Upper lobe of left lung (tissue), 6 donors: ENCODE measurements around the gene ATP5PO. TPM values are rescaled to one million over a fixed set of nuclear protein-coding genes. Genes with fewer than 3 reads are reported as not detected.

ENCODE experiments used
- ATAC-seq, 2 donors: fragments of 200-7000 bp; cut with Tn5 transposase; one replicate each; pipeline ENCODE4 v1.9.1; 2022; ENCODE audit warnings: mild to moderate bottlenecking in 2 of 2, moderate library complexity in 2 of 2; ENCODE audit not compliant: low FRiP score in 2 of 2
- DNase-seq, 2 donors: peaks; one replicate each; pipeline ENCODE4 v3.0.0-alpha.2; 2019 to 2020
- H3K27ac ChIP-seq, 4 donors: fragments of 200-600 bp; sonication (generic); one replicate each; pipeline ENCODE4 v1.5.1; 2016 to 2019
- H3K27me3 ChIP-seq, 4 donors: fragments of 200-600 bp; sonication (generic); one replicate each; pipeline ENCODE4 v1.5.1; 2017 to 2019
- H3K36me3 ChIP-seq, 4 donors: fragments of 200-600 bp; sonication (generic); one replicate each; pipeline ENCODE4 v1.5.1; 2016 to 2019
- H3K4me1 ChIP-seq, 4 donors: fragments of 200-600 bp; sonication (generic); one replicate each; pipeline ENCODE4 v1.5.1; 2018 to 2019
- H3K4me3 ChIP-seq, 4 donors: fragments of 200-600 bp; sonication (generic); one replicate each; pipeline ENCODE4 v1.5.1; 2017 to 2019; ENCODE audit warnings: mild to moderate bottlenecking in 2 of 4, moderate library complexity in 1 of 4
- H3K9me3 ChIP-seq, 4 donors: fragments of 200-600 bp; sonication (generic); one replicate each; pipeline ENCODE4 v1.5.1; 2018 to 2019
- CTCF ChIP-seq, 6 experiments: fragments of 450-650 bp in 4 of 6; fragments of 200-600 bp in 2 of 6; sonication (generic) in 2 of 6; IDR thresholded peaks; one replicate each; pipeline ENCODE4 v1.5.1; 2016 to 2019; ENCODE audit warnings: antibody characterized with exemption in 6 of 6
- EP300 ChIP-seq, 4 donors: sonication (generic); formaldehyde crosslinking; IDR thresholded peaks; one replicate each; pipeline ENCODE4 v1.5.1; 2017; ENCODE audit warnings: antibody characterized with exemption in 4 of 4, control low read depth in 2 of 4
- POLR2A ChIP-seq, 4 donors: fragments of 450-650 bp; IDR thresholded peaks; one replicate each; pipeline ENCODE4 v1.5.1; 2016 to 2017; ENCODE audit warnings: antibody characterized with exemption in 4 of 4, mild to moderate bottlenecking in 2 of 4
- POLR2AphosphoS5 ChIP-seq, 2 donors: sonication (generic); formaldehyde crosslinking; IDR thresholded peaks; one replicate each; pipeline ENCODE4 v1.5.1; 2017; ENCODE audit warnings: antibody characterized with exemption in 2 of 2
- WGBS, 2 donors: methylation state at CpG; one replicate each; pipeline ENCODE4 v1.1.5; 2017 to 2018; 5-methylcytosine and 5-hydroxymethylcytosine counted together
- total RNA-seq, 6 donors: library from RNA; depleted of rRNA in 4 of 6; stranded (reverse); fragments of >200 nt in 4 of 6; gene quantifications; one replicate each; pipeline versions ENCODE4 v1.1.0 to v1.2.1, GENCODE V29; 2016 to 2021
- donor health status: DM: no; HTN: no; CAD: no; lungs with moderate emphysema.
- donor health status: DM: no; HTN: yes; CAD: no; lungs with severe emphysema.

The ATP5PO gene
- total RNA-seq, 6 donors from 2014 or later = 37.7 to 131 (median 102) TPM

- ATAC-seq (no peak), DNase-seq (no peak)
- TF ChIP-seq EP300 (IDR thresholded peaks at IDR 0.05) (no peak), POLR2AphosphoS5 (IDR thresholded peaks at IDR 0.05) (no peak), CTCF (IDR thresholded peaks at IDR 0.05) (no peak), POLR2A (IDR thresholded peaks at IDR 0.05) (no peak)
- H3K27ac ChIP-seq = no peak overlapping the region
- peaks cover 0 to 12% (median 0%) of the 10 kb centered on the region in 4 donors for H3K36me3 ChIP-seq
- no peaks in the 10 kb centered on the region for H3K27me3 ChIP-seq
- H3K4me3 ChIP-seq = no peak overlapping the region
- no peaks in the 10 kb centered on the region for H3K9me3 ChIP-seq
- 69 to 72% methylated on average over 4 of the region's 4 CpGs for WGBS, 2 donors
- H3K4me1 ChIP-seq = peaks cover 10 to 20% (median 16%) of the 10 kb centered on the region in 4 donors
These were observed 1.8 kb upstream of the ATP5PO start for GRCh38 chr21:33917421-33917820.

DNA sequence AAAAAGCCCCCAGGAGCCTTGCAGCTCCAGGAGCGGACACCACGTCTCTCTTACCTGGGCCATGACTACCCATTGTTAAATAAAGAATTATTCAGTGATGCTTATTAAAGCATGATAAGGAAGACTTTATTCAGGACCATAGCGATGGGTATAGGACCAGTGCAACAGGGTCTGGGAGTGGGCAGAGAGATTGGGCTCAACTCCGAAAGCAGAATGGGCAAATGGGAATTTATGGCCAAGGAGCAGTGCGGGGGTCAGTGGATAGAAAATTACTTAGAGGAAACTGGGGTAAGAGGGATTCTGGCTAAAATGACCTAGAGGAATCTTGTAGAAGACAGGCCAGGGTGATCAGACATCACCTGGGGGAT is 580 bp upstream of the ATP5PO start:
- 58 to 64% methylated on average over 5 of the region's 5 CpGs for WGBS, 2 donors
- Histone ChIP-seq H3K27me3 (no peaks in the 10 kb centered on the region), H3K27ac (peak overlapping the region; percentile 78 to 96 (median 88)), H3K4me3 (peak overlapping the region in 3 of 4 donors; percentile 77 to 92 (median 90)), H3K9me3 (no peaks in the 10 kb centered on the region), H3K36me3 (peaks cover 5 to 24% (median 8%) of the 10 kb centered on the region in 4 donors), H3K4me1 (peaks cover 10 to 20% (median 16%) of the 10 kb centered on the region in 4 donors)
- DNase-seq = no peak
- TF ChIP-seq POLR2A (IDR thresholded peaks at IDR 0.05) (no peak), EP300 (IDR thresholded peaks at IDR 0.05) (no peak), POLR2AphosphoS5 (IDR thresholded peaks at IDR 0.05) (no peak), CTCF (IDR thresholded peaks at IDR 0.05) (no peak)
- ATAC-seq = no peak

GRCh38 chr21:33914188-33914587 is 1.4 kb downstream of the ATP5PO start:
- DNase-seq (no peak), ATAC-seq (no peak)
- no peaks in the 10 kb centered on the region for H3K9me3 ChIP-seq
- H3K4me1 ChIP-seq = peaks cover 10 to 20% (median 16%) of the 10 kb centered on the region in 4 donors
- peaks cover 9 to 44% (median 28%) of the 10 kb centered on the region in 4 donors for H3K36me3 ChIP-seq
- H3K27me3 ChIP-seq = no peaks in the 10 kb centered on the region
- WGBS, 2 donors = 76 to 82% methylated on average over 5 of the region's 5 CpGs
- H3K27ac ChIP-seq = no peak overlapping the region
- no peak for TF ChIP-seq POLR2A (IDR thresholded peaks at IDR 0.05)
- TF ChIP-seq EP300 (IDR thresholded peaks at IDR 0.05) = no peak
- no peak for TF ChIP-seq POLR2AphosphoS5 (IDR thresholded peaks at IDR 0.05)
- no peak for TF ChIP-seq CTCF (IDR thresholded peaks at IDR 0.05)
- H3K4me3 ChIP-seq = peak overlapping the region in 1 of 4 donors; percentile 90

GRCh38 chr21:33909756-33910155 is 5.8 kb downstream of the ATP5PO start:
- TF ChIP-seq POLR2A (IDR thresholded peaks at IDR 0.05) = no peak
- no peak for TF ChIP-seq POLR2AphosphoS5 (IDR thresholded peaks at IDR 0.05)
- TF ChIP-seq CTCF (IDR thresholded peaks at IDR 0.05) = no peak
- TF ChIP-seq EP300 (IDR thresholded peaks at IDR 0.05) = no peak
- H3K4me3 ChIP-seq = no peak overlapping the region
- peaks cover 35 to 88% (median 68%) of the 10 kb centered on the region in 4 donors for H3K36me3 ChIP-seq
- no peak overlapping the region for H3K27ac ChIP-seq
- no peak for ATAC-seq
- no peak for DNase-seq
- H3K4me1 ChIP-seq = peaks cover 7 to 12% (median 9%) of the 10 kb centered on the region in 4 donors
- WGBS, 2 donors = 88 to 91% methylated on average over 6 of the region's 6 CpGs
- H3K9me3 ChIP-seq = no peaks in the 10 kb centered on the region
- no peaks in the 10 kb centered on the region for H3K27me3 ChIP-seq

GRCh38 chr21:33908760-33909159 is 6.8 kb downstream of the ATP5PO start:
- H3K4me1 ChIP-seq = peaks cover 0 to 2% (median 0%) of the 10 kb centered on the region in 4 donors
- no peak overlapping the region for H3K27ac ChIP-seq
- peaks cover 42 to 98% (median 78%) of the 10 kb centered on the region in 4 donors for H3K36me3 ChIP-seq
- 94 to 100% methylated on average over 3 to 6 of the region's 6 CpGs for WGBS, 2 donors
- no peak for TF ChIP-seq POLR2A (IDR thresholded peaks at IDR 0.05)
- no peak for TF ChIP-seq POLR2AphosphoS5 (IDR thresholded peaks at IDR 0.05)
- no peak for TF ChIP-seq CTCF (IDR thresholded peaks at IDR 0.05)
- TF ChIP-seq EP300 (IDR thresholded peaks at IDR 0.05) = no peak
- ATAC-seq = no peak
- H3K9me3 ChIP-seq = no peaks in the 10 kb centered on the region
- no peak overlapping the region for H3K4me3 ChIP-seq
- DNase-seq = no peak
- H3K27me3 ChIP-seq = no peaks in the 10 kb centered on the region
